Measurements from ENCODE around the gene FLCN.

Gene FLCN

GRCh38 chr17:17186051-17186450, 50.9 kb downstream of the FLCN start:
- DNase-seq (ENCODE audit: low spot score): no peak

GRCh38 chr17:17184985-17185757, 51.8 kb downstream of the FLCN start:
- DNase-seq (ENCODE audit: low spot score): peak; percentile 42

DNA sequence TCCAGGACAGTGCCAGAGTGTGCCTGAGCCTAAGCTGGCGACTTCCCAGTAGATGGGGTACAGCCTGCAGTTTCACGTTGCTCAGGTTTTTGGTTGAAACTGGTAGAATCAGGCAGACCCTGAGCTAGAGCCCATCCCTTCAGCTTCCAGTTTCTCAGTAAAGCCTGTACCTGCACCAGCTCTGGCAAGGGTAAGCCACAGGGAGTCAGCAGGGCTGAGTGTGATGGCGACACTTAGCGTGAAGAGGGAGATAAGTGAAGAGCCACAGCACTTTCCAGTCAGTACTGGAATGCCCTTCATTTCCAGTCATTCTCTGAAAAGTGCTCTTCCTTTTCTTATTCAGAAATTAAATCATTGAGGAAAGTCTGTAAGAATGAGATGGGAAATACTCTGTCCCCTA, 53.2 kb downstream of the FLCN start:
- no peak for DNase-seq (ENCODE audit: low spot score)

DNA sequence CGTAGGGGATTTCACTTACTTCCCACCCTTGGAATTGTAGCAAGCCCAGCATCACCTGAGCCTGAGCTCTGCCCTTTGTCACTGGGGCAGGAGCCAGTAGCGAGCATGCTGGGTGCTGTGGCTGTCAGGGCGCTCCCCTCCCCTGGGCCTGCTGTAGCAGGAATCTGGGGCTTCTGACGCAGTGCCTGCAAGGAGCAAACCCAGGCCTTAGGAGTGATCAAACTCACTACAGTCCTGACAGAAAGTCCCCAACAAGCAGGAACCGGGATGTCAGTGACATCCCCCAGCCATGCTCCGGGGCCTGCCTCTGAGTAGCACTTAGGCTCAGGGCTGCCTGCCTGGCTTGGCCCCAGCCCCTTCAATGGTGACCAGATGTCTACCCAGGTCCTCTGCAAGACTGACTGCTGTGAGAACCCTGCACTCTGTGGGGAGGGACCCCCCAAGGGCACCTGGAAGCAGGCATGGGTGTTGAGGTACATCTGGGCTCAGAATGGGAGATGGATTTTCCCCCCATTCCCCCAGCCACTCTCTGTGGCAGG, 54.3 kb downstream of the FLCN start:
- DNase-seq (ENCODE audit: low spot score): no peak

- DNase-seq (ENCODE audit: low spot score): peak; percentile 70
These were observed 55.0 kb downstream of the FLCN start for GRCh38 chr17:17181666-17182597.

DNA sequence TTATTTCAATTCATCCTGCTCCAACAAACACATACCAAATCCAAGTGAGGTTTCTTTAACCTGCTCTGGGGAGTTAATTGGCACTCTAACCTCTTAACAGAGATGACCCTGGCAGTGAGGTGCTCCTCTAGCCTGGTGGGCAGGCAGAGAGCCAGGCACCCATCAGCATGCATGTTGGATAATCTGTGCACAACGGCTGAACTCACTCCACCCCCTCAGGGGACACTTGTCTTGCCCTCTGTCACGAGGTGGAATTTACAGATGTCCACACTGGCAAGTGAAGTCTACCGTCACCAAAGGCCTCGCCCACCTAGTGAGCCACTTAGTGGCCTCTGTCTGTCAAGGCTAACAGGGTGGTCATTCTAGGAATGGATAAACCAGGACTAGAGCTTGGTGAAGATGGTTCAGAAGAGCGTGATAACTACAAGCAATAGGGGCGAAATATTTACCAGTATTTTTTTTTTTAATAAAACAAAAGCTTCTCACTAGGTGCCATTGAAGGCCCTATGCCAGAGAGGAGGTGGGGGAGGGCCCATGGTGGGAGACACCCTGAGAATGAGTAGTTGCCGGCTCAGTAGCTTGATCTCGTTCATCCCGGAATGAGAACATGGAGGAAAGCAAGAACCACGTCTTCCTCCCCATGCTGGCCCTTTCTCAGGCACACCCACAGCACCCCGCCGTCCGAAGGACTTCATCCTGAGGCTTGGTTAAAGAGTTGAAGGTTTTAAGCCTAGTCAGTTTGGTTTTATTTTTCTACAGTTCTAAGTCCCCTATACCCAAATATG, 56.0 kb downstream of the FLCN start:
- no peak for DNase-seq (ENCODE audit: low spot score)

DNA sequence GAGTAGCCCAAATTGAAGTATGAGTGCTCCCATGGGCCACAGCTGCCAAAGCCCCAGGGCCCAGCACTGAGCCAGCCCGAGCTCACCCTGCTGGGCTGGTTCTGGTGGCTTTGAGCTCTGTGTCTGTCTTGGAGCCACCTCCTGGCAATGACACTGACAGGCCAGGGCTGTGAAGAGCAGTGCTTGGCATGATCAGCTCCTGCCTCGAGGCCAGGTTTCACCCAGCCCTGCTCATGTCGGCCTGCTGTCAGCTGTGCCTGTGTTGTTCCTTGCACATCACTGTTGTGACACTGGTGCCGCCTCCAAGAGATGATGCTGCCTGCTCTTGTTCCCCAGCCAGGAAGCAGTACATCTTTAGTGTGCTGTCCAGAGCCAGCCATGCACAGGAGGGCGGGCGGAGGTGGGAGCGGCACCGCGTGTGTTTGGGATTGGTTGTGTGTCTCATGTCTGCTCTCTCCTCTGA, 56.8 kb downstream of the FLCN start:
- no peak for DNase-seq (ENCODE audit: low spot score)

- DNase-seq (ENCODE audit: low spot score): no peak
These were observed 57.6 kb downstream of the FLCN start for GRCh38 chr17:17179371-17179827.

DNA sequence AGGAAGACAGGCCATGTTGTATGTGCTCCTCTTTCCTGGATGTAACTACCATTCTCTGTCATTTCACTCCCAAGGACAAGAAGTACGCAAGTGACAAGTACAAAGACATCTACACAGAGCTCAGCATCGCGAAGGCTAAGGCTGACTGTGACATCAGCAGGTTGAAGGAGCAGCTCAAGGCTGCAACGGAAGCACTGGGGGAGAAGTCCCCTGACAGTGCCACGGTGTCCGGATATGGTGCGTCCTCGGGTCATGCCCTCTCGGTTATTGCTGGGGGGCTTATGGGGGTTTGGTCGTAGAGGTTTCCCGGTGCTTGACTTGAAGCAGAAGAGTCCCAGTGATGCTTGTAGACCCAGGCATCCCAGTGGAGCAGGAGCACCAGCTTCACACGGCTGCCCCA, 59.8 kb downstream of the FLCN start:
- DNase-seq (ENCODE audit: low spot score): no peak

DNA sequence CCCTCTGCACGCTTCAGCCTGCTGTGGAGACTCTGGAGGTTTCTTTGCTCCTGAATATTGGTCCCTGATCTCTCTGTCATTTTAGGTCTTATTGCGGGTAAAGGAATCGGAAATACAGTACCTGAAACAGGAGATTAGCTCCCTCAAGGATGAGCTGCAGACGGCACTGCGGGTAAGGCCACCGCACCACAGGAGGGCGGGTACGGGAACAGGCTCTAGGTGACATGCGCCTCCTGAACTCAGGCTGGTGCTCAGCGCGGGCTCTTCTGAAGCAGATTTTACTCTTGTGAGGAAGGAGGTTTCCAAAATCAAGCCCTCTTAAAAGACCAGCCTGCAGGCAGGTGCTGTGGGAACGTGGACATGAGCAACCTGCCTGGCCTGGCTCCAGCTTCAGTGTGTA, 60.6 kb downstream of the FLCN start:
- no peak for DNase-seq (ENCODE audit: low spot score)

DNA sequence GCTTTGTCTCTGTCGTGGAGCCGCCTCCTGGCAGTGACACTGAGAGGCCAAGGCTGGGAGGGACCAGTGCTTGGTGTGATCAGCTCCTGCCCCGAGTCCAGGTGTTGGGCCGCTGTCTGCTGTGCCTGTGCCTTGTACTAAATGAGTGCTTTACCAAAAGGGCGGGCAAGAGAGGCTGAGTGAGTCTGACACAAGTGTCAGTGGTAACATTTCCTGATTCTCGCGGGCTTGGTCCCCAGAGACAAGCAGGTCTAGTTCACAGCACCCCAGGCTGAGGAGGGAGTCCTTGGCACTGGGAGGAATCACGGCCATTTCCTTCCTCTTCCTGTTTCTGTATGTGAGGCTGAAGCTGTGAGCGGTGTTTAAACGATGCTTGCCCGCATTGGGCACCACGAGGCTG, 61.1 kb downstream of the FLCN start:
- DNase-seq (ENCODE audit: low spot score): peak; percentile 62

DNA sequence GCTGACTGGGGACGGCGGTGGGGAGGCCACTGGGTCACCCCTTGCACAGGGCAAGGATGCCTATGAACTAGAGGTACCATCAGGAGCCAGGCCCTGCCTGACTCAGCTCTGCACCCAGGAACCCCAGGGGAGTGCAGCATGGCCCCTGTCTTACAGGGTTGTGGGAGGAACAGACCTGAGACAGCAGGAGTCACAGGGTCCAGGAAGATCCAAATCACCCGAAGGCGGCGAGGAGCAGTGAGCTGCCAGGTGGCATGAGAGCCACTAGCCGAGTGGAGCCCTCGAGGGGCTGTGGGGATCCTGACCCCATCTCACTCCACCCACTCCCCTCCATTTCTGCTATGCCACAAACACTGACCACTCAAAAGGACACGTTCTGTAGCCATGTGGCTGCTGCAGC, 61.6 kb downstream of the FLCN start:
- no peak for DNase-seq (ENCODE audit: low spot score)

DNA sequence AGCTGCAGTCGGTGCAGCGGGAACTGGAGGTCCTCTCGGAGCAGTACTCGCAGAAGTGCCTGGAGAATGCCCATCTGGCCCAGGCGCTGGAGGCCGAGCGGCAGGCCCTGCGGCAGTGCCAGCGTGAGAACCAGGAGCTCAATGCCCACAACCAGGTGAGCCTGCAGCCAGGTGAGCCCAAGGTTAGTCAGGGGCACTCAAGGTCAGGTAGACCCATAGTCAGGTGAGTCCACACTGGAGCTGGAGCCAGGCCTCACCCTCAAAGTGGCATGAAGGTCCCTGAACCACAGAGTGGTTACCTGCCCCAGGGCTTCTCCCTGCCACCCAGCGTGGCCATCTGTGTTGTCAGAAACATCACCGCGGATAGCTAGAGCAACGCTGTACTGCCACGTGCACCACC, 63.0 kb downstream of the FLCN start:
- DNase-seq (ENCODE audit: low spot score): no peak

DNA sequence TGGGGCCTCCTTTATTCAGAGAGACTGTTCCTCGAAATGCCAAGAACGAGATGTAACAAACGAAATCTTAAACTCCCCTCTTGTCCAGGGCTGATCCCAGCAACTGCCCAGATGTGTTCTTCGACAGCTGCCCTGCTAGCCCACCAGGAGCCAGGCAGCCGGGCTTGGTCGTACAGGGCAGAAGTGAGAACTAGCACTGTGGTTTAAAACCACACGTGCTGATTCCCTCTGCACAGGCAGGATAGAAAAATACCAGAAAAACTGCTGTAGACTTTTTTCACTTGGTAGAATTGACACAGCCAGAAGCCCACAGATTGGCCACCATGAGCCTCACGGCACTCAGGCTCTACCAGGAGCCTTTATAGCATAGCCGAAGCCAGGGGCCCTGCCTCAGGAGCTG, 64.0 kb downstream of the FLCN start:
- DNase-seq (ENCODE audit: low spot score): no peak

GRCh38 chr17:17172001-17172939, 64.7 kb downstream of the FLCN start:
- no peak for DNase-seq (ENCODE audit: low spot score)

DNA sequence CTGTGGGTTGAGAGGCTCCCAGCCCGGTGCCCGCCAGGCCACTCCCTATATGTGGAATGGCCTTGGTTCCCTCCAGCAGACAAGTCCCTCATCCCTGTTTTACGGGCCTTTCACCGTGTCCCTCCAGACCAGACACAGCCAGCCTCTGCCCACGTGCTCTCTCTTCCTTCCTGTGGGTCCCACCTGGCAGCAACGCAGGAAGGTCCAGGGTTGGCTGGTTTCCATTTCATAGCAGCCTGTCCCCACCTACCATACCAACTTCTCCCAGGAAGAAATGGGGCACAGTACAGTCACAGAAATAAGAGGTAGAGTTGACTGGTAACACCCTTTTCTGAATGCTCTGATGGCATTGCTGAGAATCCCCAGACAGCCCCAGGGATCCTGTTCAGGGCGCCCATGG, 65.8 kb downstream of the FLCN start:
- DNase-seq (ENCODE audit: low spot score): no peak

DNA sequence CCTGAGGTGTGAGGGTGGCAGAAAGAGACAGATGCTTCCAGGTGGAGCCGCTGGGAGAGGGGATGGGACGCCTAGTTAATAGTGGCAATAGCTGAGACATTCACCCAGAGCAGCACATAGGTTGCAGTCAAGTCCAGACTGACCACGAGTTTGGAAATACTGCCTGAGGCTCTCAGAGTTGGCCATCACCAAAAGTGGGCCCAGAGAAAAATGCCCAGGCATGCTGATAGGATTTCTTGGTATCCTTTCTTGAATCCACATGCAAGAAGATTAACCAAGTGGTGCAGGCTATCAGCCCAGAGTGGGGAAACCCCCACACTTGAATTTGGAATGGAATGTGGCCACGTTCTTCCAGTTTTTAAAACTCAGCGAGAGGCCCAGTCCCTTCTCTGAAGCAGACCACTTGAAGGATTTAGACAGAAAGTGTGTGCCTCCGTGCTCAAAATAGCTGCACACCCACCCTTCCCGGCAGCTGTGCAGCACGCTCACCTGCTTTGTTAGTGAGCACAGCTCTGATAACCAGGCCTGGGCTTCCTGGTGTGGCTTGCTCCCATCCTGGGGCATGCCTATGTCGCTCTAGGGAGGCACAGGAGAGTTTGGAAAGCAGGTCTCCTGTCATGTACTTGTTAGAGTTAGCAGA, 66.5 kb downstream of the FLCN start:
- DNase-seq (ENCODE audit: low spot score): no peak

GRCh38 chr17:17169396-17169795, 67.6 kb downstream of the FLCN start:
- DNase-seq (ENCODE audit: low spot score): no peak

- no peak for DNase-seq (ENCODE audit: low spot score)
These were observed 68.6 kb downstream of the FLCN start for GRCh38 chr17:17168401-17168800.

- no peak for DNase-seq (ENCODE audit: low spot score)
These were observed 69.0 kb downstream of the FLCN start for GRCh38 chr17:17167986-17168385.
